Bronchial epithelial cell (primary cell): Measurements from ENCODE around the gene OR2D3. TPM values are rescaled to one million over a fixed set of nuclear protein-coding genes. Genes with fewer than 3 reads are reported as not detected.
"Not testable (repeated sequence)": the region's sequence is repeated elsewhere in the genome, so short reads cannot be mapped to it uniquely, and the experiment has no call there.

Experiments used
- DNase-seq: peaks from one replicate; pipeline ENCODE4 v3.0.0-alpha.2; 2010; ENCODE audit warnings: low read depth
- FAIRE-seq: peaks from 2 replicates; lab custom pipeline; 2011; peaks lifted over from hg19 to GRCh38; lab: Jason Lieb, UNC
- H3K27me3 ChIP-seq: 2 replicates; pipeline ENCODE4 v1.5.1; 2011; ENCODE audit warnings: low read length; ENCODE audit not compliant: control insufficient read depth, insufficient read depth
- H3K36me3 ChIP-seq: 2 replicates; pipeline ENCODE4 v1.5.1; 2011; ENCODE audit warnings: low read length; ENCODE audit not compliant: control insufficient read depth, insufficient read depth
- H3K4me3 ChIP-seq: 2 replicates; pipeline ENCODE4 v1.5.1; 2011; ENCODE audit warnings: mild to moderate bottlenecking, low read depth, low read length, control low read depth
- total RNA-seq: library from RNA; depleted of rRNA; stranded (reverse); fragments of >200 nt; gene quantifications from 2 replicates; pipeline ENCODE4 v1.2.1, GENCODE V29; 2014
- TF ChIP-seq, protein P1 (sequence below): IDR thresholded peaks from 2 replicates; pipeline ENCODE4 v1.5.1; 2011; ENCODE audit warnings: mild to moderate bottlenecking, moderate library complexity, low read length, control low read depth, inconsistent platforms; ENCODE audit not compliant: insufficient read depth, severe bottlenecking

Gene OR2D3
- total RNA-seq, 1 donor from 2014 or later: not detected

DNA sequence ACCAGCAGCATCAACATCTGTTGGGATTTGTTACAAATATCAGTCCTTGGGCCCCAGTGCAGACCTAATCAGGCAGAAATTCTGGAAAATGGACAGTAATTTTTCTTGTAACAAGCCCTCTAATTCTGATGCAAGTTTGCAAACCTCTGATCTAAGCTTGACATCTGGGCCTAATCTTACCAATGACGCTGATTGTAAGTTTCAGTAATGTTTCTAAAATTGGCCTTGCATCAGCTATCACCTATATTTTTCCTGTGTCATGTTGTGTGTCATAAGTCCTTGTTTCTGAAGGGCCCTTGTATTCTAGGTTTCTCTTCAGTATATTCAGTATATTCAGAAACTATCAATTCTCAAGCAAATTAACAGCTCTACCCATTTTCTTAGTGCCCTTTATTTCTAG lies 41.9 kb downstream of the OR2D3 start:
- TF ChIP-seq, protein P1, sequence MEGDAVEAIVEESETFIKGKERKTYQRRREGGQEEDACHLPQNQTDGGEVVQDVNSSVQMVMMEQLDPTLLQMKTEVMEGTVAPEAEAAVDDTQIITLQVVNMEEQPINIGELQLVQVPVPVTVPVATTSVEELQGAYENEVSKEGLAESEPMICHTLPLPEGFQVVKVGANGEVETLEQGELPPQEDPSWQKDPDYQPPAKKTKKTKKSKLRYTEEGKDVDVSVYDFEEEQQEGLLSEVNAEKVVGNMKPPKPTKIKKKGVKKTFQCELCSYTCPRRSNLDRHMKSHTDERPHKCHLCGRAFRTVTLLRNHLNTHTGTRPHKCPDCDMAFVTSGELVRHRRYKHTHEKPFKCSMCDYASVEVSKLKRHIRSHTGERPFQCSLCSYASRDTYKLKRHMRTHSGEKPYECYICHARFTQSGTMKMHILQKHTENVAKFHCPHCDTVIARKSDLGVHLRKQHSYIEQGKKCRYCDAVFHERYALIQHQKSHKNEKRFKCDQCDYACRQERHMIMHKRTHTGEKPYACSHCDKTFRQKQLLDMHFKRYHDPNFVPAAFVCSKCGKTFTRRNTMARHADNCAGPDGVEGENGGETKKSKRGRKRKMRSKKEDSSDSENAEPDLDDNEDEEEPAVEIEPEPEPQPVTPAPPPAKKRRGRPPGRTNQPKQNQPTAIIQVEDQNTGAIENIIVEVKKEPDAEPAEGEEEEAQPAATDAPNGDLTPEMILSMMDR: no peak
- DNase-seq (no peak), FAIRE-seq (no peak)
- Histone ChIP-seq H3K27me3 (no peaks in the 10 kb centered on the region), H3K4me3 (no peak overlapping the region), H3K36me3 (no peaks in the 10 kb centered on the region)

DNA sequence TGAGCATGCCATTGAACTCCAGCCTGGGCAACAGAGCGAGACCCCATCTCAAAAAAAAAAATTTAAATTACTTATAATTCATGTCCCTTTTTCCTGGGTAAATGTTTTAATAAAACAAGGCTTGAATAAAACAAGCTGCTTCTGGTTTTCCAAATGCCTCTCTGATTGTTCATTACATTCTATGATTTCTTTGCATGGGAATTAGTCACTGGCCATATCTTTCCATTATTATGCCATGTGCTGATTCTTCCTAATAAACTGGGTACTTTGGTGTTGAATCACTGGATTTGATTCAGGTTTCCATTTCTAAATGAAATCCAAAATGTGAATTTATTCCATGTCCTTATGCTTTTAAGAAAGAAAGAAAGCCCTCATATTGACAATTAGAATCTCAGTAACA lies 48.0 kb downstream of the OR2D3 start:
- Histone ChIP-seq H3K27me3 (no peaks in the 10 kb centered on the region), H3K36me3 (no peaks in the 10 kb centered on the region), H3K4me3 (no peak overlapping the region)
- peak; percentile 73 for DNase-seq
- TF ChIP-seq, protein P1: no peak
- no peak for FAIRE-seq

DNA sequence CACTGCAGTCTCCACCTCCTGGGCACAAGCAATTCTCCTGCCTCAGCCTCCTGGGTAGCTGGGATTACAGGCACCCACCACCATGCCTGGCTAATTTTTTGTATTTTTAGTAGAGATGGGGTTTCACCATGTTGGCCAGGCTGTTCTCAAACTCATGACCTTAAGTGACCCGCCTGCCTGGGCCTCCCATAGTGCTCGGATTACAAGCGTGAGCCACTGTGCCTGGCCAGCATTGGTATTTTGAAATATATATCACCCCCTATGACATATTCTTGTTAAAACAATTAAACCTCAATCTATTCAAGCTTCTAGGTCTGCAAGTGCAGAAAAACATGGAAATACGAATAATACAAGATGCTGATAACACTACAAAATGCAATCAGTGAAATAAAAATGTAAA lies 49.1 kb downstream of the OR2D3 start:
- not testable (repeated sequence) for FAIRE-seq, DNase-seq

More for the DNA sequence above, 49.1 kb downstream of the OR2D3 start:
- not testable (repeated sequence) for H3K27me3 ChIP-seq, H3K4me3 ChIP-seq, H3K36me3 ChIP-seq

Other genes starting within 250 kb of the OR2D3 start
- 44.5 and 63.7 TPM in 2 replicates for gene MRPL17, start 237.7 kb upstream of the OR2D3 start, total RNA-seq
- under 0.01 TPM in 2 replicates for gene OR2AG2, start 149.0 kb upstream of the OR2D3 start, total RNA-seq
- gene OR2AG1, start 138.0 kb upstream of the OR2D3 start, total RNA-seq: not detected in 2 replicates
- gene OR6A2, start 121.3 kb upstream of the OR2D3 start, total RNA-seq: under 0.01 and 0.26 TPM in 2 replicates
- gene OR10A5, start 75.3 kb upstream of the OR2D3 start, total RNA-seq: not detected in 2 replicates
- not detected in 2 replicates for gene OR10A2, start 57.9 kb upstream of the OR2D3 start, total RNA-seq
- gene OR10A4, start 44.4 kb upstream of the OR2D3 start, total RNA-seq: not detected in 2 replicates
- 0.26 TPM in 1 of 2 replicates, not detected in the other for gene OR2D2, start 28.5 kb upstream of the OR2D3 start, total RNA-seq
- 4.7 and 6.1 TPM in 2 replicates for gene ZNF215, start 5.4 kb downstream of the OR2D3 start, total RNA-seq
- 2.6 and 3.2 TPM in 2 replicates for gene ZNF214, start 99.3 kb downstream of the OR2D3 start, total RNA-seq
- gene NLRP14, start 99.5 kb downstream of the OR2D3 start, total RNA-seq: under 0.01 and 0.13 TPM in 2 replicates
- not detected in 2 replicates for gene RBMXL2, start 168.0 kb downstream of the OR2D3 start, total RNA-seq